Measurements from ENCODE around the gene TBC1D14.

TBC1D14 gene

DNA sequence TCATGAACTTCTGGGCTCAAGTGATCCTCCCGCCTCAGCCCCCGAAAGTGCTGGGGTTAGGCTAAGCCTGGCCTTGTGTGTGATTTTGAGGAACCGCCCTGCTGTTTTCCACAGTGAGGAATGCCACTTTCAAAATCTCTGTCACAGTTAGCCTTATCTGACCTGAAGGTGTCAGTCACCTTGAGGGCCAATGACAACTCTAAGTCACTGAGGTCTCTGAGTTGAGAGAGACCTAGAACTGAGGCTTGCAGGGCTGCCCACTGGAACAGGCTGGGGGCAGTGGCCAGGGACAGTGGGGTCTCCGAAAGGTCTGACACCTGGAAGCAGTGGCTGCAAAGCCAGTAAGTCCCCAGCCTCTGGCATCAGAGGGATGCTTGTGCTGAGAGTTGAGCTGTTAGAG lies 139.7 kb downstream of the TBC1D14 start:
- no peak for DNase-seq

DNA sequence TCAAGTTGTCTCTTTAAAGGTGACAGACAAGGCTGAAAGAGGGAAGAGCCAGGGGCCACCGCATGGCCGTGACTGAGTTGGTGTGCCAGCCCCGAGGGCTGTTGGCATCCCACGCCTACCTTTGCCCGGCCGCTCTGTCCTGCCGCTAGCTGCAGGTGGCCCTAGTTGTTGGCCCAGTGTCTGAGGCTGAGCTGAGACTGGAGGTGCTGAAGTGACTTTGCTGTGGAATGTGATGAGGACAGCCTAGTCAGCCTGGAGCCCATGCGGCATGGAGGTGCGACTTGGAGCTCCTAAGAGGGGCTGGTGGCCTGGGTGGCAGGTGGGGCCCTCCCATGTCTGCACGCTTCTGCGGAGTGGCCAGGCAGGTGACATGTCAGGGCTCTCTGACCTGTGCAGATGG lies 140.1 kb downstream of the TBC1D14 start:
- DNase-seq = no peak

DNA sequence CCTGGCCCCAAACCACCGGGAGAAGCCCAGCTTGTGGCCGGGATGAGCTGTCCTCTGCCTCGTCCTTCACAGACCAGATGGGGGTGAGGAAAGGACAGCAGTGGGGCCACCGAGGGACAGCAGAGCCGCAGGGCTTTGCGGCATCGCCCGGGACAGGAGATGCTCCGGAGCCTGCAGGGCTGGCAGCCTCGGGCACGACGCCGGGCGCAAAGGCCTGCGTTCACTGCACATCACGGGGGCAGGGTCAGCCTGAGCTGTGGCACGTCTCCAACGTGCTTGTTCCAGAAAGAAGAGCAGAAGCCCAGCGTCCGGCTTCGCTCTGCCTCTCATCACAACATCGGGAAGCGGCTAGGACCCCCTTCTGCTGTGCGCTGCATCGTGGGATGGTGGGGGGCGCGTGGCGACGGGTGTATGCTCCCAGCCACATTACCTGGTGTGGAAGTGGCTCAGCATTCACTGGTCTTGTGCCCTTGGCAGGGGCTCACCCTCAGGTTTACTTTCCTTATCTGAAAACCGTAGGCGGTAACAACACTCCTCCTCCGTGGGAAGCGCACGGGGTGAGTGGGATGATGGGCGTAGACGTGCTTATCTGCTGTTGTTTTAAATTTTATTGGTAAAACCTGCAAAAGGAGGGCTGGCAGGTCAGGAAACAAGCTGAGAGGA lies 141.0 kb downstream of the TBC1D14 start:
- DNase-seq = no peak

DNA sequence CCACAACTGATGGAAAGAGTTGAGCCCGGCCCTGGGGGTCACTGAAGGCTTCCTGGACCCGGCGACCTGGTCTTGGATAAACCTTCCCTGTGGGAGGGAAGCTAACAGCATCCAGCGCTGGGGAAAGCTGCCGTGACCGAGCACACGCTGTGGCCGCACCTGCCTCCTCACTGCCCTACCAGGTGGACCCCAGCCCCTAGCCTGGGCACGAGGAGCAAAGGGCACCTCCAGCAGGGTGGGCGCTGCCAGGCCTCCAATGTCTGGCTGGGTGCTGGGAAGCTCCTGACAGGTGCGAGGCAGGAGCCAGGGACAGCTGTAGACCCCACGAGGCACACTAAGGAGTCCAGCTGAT lies 141.5 kb downstream of the TBC1D14 start:
- no peak for DNase-seq

DNA sequence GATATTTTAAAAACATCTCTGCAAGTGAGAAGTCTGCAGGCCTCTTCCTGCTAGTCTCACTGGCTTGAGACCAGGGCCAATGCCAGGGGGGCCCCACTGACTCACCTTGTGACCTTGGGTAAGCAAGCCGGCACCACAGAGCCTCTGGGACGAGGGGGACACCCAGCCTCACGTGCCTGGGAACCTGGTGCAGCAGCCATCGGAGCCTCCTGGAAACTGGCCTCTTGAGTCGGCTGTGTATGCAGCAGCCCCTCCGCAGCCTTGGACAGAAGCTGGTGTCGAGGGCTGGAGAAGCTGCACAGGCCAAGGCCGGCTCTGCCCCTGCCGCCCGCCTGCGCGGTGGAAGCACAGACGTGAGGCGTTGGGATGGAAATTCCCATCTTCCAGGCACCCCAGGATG lies 142.3 kb downstream of the TBC1D14 start:
- no peak for DNase-seq

DNA sequence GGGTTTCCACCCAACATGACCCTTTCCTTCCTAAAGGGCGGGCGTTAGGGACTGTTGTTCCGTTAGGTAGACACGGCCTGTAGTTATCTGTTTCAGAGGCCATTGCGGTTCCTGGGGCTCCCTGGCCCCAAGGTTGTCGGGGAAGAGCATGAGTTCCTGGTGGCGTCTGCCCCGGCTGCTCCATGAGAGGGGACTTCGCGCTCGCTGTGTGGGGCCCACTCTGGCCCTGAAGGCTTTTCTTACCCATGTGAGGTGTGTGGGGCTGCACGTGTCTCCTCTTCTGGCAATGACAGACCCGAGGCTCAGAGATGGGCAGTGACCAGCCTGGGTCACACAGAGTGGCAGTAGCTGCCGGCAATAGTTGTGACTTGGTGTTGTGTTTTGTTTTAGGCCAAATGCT lies 142.7 kb downstream of the TBC1D14 start:
- no peak for DNase-seq

DNA sequence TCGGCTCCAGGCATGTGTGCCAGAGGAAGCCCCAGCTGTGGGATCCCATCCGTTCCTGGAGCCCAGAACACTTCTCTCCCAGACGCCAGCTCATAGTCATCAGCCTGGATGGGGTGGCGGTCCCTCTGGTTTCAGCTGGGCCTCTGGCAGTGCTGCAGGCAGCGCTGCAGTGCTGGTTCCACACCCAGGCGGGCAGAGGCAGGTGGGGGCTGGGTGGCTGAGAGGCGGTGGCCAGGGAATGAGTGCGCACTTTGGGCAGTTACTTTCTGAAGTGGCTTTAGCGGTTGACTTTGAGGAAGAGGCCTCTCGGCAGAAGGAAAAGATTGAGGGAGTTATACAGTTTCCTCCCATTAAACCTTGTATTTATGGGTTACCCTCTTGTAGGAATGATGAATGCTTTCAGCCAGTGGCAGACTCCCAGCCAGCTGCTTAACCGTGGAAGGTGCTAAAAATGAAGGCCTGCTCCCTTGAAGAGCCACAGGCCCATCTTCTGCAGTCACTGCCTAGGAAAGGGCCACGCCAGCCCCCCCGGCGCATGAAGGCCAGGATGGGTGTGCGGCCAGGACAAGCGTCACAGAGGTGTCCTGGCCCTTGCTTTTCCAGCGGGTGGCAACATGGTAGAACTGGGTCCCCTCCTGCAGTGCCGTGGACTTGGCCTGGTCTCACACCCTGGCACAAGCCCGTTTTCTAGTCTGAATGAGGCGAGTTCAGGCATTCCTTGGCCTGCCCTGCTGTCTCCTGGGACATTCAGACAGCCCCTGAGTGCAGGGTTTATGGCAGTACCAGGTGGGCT lies 143.5 kb downstream of the TBC1D14 start:
- DNase-seq = no peak

DNA sequence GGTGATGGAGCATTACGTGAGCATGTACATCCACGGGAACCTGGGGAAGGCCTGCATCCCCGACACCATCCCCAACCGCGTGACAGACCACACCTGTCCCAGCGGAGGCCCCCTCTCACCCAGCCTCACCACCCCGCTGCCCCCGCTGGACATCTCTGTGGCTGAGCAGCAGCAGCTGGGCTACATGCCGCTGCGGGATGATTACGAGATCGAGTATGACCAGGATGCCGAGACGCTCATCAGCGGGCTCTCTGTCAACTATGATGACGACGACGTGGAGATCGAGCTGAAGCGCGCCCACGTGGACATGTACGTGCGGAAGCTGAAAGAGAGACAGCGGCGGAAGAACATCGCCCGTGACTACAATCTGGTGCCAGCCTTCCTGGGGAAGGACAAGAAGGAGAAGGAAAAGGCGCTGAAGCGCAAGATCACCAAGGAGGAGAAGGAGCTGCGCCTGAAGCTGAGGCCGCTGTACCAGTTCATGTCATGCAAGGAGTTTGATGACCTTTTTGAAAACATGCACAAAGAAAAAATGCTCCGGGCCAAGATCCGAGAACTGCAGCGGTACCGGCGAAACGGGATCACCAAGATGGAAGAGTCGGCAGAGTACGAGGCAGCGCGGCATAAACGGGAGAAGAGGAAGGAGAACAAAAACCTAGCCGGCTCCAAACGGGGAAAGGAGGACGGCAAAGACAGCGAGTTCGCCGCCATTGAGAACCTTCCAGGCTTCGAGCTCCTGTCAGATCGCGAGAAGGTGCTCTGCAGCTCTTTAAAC lies 144.7 kb downstream of the TBC1D14 start:
- DNase-seq = no peak

DNA sequence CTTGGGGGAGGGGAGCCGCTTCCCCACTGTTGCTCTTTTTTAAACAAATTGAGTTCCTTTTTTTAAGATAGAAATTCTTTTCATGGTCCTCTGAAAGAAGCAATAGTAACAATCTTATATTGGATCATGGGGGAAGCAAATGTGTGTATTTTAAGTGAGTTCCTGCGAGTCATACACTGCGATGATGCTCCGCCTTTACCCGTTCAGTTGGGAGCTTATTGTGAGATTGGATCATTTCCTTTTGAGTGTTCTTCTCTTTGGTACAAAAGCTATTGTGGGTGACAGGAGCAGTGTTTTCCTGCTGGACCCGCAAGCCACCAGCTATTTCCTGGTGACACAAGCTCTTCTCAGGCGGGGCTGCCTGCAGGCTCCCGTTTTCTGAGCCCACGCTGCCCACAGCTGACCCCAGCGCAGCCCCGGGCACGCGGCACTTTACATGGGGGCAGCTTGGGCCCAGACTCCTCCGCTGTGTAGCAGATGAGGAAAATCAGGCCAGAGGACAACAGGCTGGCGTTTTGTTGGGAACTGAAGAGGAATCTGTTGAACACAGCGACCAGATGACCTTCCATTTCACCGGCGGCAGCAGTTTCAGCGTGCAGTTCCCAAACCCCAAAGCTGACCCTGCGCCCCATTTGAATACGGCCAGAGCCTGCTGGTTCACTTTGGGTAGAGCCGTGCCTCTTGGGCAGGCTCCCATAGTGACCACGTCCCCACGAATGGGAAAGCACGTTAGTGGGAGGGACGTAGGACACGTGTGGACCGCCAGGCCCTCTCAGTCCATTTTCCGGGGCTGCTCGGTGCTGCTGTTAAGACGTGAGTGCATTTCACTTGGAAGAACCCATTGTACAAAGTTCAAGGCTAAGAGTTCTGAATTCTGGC lies 145.7 kb downstream of the TBC1D14 start:
- no peak for DNase-seq

DNA sequence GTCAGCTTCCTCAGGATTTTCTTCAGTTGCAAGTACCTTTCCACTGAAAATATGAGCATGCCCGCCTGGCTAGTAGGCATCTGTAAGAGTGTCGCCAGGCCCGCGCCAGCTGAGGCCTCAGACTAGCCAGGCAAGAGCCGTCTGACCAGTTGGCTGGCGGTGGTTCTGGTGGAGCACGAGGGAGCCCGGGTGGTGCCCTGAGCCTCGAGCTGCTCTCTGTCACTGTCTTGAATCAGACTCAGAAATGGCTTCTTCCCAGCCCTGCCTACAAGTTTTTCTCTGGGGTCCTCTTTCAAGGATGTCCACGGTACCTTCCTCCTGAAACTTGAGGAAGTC lies 146.3 kb downstream of the TBC1D14 start:
- no peak for DNase-seq

DNA sequence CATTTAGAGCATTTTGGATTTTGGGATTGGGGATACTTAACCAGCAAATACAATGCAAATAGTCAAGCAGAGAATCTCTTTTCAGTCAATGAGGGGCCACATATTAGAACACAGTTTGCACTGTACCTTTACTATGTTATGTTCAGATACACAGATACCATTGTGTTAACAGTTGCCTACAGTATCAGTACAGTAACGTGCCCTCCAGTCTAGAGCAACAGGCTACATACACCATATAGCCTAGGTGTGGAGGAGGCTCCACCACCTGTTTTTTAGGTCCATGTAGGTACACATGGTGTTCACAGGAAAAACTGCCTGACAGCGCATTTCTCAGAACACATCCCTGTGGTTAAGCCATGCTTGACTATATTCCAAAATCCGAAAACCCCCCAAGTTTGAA lies 149.2 kb downstream of the TBC1D14 start:
- no peak for DNase-seq

DNA sequence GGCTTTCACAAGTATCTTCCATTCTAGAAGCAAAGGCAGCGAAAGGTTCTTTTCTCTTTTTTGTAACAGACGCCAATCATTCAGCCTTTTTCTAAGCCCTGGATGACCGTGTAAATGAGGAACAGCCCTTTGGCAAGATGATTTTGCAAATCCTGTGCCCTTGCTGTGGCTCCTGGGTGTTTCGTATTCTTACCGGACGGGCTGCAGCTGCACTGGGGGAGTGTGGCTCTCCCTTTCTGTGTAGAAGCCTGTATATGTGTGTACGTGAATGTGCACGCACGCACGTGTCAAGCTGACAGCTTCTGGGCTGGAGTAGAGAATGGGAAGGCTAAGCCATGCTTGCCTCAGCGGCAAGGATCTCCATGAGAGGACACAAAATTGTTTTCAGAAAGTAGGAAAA lies 150.0 kb downstream of the TBC1D14 start:
- no peak for DNase-seq

DNA sequence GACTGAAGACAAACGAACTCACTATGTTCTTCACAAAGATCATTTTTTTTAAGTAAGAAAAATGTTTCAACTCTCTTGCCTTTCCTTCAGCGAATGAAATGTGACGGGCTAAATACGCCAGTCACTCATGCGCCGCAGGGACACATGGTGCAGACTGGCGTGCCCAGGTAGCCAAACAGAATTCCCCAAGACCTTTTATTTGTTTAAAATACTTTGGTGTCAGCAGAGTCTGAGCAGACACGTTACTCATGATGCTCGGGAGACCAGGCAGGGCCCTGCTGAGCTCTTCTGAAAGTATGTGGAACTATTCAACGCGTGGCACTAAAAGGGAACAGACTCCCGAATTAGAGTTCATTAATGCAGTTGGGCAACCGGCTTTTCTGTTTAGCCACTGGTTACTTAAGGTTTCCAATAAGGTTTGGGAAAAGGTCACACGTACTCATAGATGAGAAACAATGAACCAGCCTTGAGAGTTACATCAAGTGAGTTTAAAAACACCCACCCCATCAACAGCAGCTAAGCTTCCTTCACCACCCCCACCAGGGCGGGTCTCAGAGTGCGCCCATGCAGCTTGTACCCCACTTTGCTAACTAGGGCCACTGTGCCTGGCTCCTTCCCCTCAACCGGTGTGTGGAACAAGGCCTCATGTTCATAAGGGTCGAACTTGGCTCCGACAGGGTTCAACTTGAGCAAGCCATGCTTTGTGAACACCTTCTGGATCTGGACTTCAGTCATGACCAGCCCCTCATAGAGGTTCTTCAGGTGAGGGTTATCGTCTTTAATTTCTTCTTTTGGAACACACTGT lies 150.9 kb downstream of the TBC1D14 start:
- no peak for DNase-seq

DNA sequence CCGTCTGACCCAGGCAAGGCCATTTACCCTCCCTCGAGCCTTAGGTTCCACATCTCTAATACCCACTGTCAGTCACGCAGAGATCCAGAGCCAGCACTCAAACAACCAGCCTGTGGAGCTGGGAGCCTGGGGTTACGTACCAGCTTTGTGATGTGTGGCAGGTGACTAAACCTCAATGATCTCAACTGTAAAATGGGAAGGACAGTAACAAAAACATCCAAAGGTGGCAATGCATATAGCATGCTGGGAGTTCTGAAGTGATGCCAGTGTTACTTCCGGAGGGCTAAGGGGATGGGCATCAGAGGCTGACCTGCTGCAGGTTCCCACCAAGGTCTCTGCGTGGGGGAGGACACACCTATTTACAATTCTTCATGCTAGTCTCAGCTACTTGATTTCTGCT lies 152.2 kb downstream of the TBC1D14 start:
- no peak for DNase-seq

DNA sequence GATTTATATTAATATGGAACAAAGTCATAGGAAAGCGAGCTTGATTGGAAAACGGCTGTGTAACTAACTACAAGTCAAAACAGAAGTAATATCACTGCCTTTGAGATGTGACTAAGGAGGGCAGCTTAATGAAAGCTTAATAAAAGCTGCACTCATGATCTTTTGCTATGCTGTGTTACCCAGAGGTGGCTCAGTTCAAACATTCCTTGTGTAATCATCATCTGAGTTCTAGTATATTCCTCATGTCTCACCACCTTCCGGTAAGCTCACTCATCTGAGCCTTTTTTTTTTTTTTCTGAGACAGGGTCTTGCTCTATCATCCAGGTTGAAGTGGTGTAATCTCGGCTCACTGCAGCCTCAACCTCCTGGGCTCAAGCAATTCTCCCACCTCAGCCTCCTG lies 153.2 kb downstream of the TBC1D14 start:
- no peak for DNase-seq

DNA sequence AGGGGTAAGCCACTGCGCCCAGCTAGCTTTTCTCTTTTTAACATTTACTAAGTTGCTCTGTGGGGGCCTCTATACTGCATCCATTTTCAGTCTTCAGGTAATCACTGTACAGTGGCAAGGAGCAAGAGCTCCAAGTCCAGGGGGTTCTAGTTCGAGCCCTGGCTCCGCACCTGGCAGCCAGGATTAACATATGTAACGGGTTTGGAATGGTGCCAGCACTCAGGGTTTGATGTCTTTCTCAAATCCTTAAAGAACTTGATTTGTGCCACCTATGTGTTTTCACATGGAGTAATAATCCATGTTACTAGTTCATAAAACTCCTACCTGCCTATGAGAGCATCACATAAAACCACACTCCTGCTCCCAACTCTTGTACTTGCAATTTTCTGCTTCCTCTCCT lies 153.7 kb downstream of the TBC1D14 start:
- DNase-seq = no peak

DNA sequence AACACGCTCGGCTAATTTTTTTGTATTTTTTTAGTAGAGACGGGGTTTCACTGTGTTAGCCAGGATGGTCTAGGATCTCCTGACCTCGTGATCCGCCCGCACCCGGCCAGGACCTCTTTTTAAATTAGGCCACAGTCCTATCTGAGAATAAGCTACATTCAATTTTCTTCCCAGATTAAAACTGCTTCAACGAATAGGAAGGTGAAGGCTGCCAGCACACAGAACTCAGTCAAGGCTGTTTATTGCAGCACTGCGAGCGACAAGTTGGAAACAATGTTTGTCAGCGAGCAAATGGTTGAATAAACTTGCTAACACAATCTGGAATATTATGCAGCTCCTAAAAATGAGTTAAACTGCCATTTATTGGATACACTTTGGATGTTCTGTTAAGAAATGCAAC lies 156.4 kb downstream of the TBC1D14 start:
- DNase-seq = no peak

DNA sequence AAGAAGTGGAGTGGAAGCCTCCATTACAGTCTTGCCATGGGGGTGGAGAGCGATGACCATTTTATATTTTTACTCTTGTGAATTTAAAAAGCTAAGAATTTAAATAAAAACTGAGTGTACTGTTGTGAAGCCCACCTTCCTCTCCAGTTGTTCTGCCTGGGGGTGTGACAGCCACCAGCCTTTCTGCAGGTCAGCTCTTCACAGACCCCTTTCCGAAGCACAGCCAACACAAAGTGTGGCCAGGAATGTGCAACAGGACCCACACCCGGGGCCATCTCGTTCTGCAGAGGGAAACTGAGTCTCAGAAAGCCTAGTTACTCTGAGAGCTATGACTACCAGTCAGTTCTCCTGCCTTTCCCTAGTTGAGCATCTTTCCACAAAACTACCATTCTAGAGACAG lies 156.9 kb downstream of the TBC1D14 start:
- no peak for DNase-seq

DNA sequence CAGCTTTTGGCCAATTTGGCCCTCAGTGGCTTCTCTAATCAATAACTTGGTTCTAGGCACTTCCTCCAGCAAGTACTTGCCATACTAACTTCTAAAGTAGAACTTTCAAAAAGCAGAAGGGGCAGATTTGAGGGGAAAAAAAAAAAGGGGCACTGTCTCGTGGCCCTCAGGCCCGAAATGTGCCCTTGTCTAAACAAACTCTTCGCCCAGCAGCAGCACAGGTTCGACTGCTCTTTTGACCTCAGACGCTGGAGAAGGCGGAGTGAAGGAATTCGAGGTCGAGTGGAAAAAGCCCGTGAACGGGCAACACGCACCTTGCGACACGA lies 157.5 kb downstream of the TBC1D14 start:
- no peak for DNase-seq

DNA sequence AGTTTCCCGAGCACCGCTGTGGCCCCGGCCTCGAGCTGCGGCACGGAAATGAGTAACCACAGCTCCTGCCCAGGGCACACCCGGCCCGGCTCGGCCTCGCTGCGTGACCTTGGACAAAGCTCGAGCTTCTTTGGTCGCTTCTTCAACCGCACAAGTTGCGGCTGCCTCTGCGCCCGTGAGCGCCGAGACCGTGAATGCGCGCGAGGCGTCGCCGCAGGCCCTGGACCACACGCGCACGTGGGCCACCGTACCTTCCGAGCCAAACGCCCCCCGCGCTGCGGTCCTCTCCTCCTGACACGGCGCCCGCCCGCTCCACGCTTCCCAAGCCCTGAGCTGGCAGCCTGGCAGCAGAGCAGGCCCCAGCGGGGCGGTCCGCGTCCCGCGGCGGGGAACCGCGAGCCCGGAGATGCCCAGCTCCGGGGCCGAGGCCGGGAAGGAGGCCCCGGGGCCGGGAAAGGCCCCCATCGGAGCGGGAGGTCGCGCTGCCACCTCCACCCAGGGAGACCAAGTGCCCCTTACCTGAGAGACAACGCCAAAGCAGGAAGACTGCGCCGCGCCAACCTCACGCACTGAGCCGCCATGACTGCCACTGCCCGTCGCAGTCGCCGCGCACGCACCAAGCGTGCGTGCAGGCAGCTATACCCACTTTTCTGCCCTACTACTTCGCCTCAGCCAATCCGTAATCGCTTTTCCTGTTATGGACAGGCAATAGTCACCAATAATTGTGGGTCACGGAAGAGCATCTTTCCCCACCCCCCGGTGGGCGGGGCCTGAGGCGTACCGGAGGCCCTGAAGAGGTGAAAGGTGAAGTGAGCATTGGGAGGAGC lies 158.0 kb downstream of the TBC1D14 start, which contains the start of gene GRPEL1:
TSS of gene GRPEL1 (minus strand) at position 613 of the 827 bp plus-strand sequence. CDS start at position 581, 32 bp downstream.
- DNase-seq = peak in 3 of 4 experiments; percentile 20 to 100 (median 99)

DNA sequence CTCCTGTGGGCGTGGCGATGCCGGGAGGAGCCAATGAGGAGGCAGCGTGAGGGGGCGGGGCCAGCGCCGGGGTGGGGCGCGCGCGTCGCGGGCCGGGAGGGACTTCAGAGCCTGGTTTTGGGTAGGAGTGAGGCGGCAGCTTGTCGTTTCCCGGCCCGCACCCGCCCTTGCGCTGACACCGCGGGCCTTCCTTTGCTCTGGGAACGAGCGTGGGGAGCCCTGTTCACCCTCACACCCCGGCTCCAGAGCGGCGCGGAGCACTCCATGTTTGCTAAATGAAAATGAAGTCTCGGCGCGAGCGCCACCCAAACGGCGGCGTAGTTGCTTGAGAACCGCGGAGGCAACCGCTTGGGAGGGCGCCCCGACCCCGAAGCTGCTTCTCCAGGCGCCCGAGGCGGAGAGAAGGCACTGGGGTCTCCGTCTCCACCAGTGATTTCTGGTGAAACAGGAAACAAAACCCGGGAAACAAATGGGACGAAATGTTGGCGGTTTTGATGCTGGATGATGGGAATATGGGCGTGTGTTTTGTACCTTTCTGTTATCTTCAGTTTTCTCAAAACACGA lies 158.7 kb downstream of the TBC1D14 start:
- DNase-seq = peak in 2 of 4 experiments; percentile 97 to 99
